ENCODE results near the gene MTHFR.

Gene MTHFR

GRCh38 chr1:11847667-11848372, 42.1 kb upstream of the MTHFR start, which contains the start of gene NPPA:
Gene NPPA (minus strand): TSS chr1:11847783. CDS start chr1:11847684, 99 bp downstream.
- no peak for TF ChIP-seq CTCF (conservative IDR thresholded peaks at IDR 0.05; ENCODE audit: low read length)
- H3K4me3 ChIP-seq (ENCODE audit: low read length): no peak within 1 kb of the TSS
- DNase-seq (ENCODE audit: low read depth): peak; percentile 44

GRCh38 chr1:11845641-11846335, 40.0 kb upstream of the MTHFR start:
- TF ChIP-seq CTCF (conservative IDR thresholded peaks at IDR 0.05; ENCODE audit: low read length): no peak
- DNase-seq (ENCODE audit: low read depth): no peak
- H3K4me3 ChIP-seq (ENCODE audit: low read length): no peak overlapping the region

- no peak for TF ChIP-seq CTCF (conservative IDR thresholded peaks at IDR 0.05; ENCODE audit: low read length)
- H3K4me3 ChIP-seq (ENCODE audit: low read length): no peak overlapping the region
- no peak for DNase-seq (ENCODE audit: low read depth)
These were observed 36.6 kb upstream of the MTHFR start for GRCh38 chr1:11842154-11843041.

GRCh38 chr1:11841245-11842153, 35.7 kb upstream of the MTHFR start:
- TF ChIP-seq CTCF (conservative IDR thresholded peaks at IDR 0.05; ENCODE audit: low read length): no peak
- DNase-seq (ENCODE audit: low read depth): no peak
- H3K4me3 ChIP-seq (ENCODE audit: low read length): no peak overlapping the region

- no peak for DNase-seq (ENCODE audit: low read depth)
- no peak for TF ChIP-seq CTCF (conservative IDR thresholded peaks at IDR 0.05; ENCODE audit: low read length)
- H3K4me3 ChIP-seq (ENCODE audit: low read length): no peak overlapping the region
These were observed 34.3 kb upstream of the MTHFR start for GRCh38 chr1:11839727-11840705.
